Epithelial cell of proximal tubule (primary cell): Measurements from ENCODE around the gene SCAP. TPM values are rescaled to one million over a fixed set of nuclear protein-coding genes. Genes with fewer than 3 reads are reported as not detected.

Source experiments
- DNase-seq: peaks from one replicate; pipeline ENCODE4 v3.0.0-alpha.2; 2011; ENCODE audit warnings: low read depth
- H3K4me3 ChIP-seq: 2 replicates; pipeline ENCODE4 v1.5.1; 2011; ENCODE audit warnings: low read depth, mild to moderate bottlenecking, low read length
- CTCF ChIP-seq: conservative IDR thresholded peaks from 2 replicates; pipeline ENCODE4 v1.5.1; 2012; ENCODE audit warnings: low read depth, mild to moderate bottlenecking, low read length
- total RNA-seq: library from RNA; depleted of rRNA; stranded (reverse); fragments of >200 nt; gene quantifications from 2 replicates; pipeline ENCODE4 v1.2.3, GENCODE V29; 2015

The SCAP gene
- total RNA-seq, 1 donor from 2014 or later, result 52.8 TPM

DNA sequence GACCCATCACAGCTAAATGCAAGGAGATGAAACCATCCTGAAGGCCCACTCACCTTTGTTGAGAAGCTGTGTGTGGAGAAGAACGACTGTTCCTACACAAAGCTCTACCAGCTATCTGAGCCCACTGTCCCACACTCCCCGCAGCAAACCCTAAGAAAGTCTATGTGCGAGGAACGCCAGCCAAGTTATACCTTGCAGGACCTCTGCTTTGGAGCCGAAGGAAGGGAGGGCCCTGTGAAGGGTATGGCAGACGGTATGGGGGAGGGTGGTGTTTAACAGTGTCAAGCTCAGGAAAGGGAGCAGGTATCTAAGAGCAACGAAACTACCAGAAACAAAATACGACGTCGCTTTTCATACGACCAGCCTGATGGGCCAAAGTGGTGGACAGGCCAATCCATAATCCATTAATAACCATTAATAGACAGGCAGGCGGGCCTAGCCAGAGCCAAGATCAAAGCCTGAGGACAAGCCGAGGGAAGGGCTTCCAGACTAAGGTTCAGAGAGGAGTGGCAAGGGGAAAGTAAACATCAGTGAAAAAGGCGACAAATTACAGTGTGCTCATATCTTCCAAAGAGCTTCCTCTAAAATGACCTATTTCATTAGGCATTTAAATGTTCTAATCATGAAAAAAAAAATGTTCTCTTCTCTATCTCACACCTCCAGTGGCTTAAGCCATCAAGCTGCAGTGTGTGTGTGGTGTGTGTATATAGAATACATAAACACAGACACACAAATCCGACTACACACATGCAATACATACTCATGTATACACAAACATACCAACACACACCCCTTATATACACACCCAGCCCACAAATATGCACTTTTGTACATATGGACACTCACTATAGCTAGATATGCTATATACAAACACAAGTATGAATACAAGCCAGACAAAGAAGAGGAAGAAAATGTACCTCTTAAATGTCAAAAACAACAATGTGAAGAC is 51.0 kb downstream of the SCAP start:
- no peak for DNase-seq
- no peak for TF ChIP-seq CTCF
- no peak overlapping the region for H3K4me3 ChIP-seq

DNA sequence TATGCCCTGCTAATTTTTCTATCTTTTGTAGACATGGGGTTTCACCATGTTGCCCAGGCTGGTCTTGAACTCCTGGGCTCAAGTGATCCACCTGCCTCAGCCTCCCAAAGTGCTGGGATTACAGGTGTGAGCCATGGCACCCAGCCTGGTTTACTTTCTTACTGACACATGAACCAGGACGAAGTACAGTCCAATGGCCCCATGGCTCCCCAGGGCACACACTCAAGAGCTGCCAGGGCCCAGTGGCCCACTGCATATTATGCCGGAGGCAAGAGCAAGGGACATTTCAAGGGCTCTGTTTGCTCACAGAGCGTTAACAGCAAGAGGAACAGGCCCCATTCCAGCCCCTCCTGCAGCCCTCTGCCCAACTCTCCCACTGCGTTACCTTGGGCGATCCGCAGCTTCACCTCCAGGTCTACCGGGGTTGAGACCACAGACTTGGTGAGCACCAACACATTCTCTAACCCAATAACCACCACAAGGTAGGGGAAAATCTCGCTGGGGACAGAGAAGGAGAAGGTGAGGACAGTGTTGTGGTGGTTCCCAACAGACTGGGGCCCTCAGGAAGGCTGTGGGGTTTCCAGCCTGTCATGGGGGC is 52.1 kb downstream of the SCAP start:
- DNase-seq, result no peak
- no peak for TF ChIP-seq CTCF
- no peak overlapping the region for H3K4me3 ChIP-seq

DNA sequence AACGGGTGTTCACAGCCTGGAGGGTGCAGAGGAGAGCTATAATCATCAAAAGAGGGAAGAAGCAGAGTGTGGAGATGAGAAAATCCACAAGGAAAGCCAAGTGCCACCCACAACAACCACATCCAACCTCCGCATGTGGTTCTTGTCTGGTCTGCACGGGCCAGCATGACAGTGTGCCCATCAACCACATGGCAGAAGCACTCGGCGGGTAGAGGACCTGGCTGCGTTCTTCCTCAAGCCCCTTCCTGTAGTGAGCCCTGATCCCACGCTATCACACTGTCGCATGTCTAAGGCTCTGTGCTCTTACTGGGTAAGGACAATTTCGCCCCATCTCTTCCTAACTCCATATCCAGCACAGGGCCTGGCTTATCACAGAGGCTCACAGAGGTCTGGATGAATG is 53.0 kb downstream of the SCAP start:
- no peak for TF ChIP-seq CTCF
- H3K4me3 ChIP-seq, result no peak overlapping the region
- DNase-seq, result no peak

DNA sequence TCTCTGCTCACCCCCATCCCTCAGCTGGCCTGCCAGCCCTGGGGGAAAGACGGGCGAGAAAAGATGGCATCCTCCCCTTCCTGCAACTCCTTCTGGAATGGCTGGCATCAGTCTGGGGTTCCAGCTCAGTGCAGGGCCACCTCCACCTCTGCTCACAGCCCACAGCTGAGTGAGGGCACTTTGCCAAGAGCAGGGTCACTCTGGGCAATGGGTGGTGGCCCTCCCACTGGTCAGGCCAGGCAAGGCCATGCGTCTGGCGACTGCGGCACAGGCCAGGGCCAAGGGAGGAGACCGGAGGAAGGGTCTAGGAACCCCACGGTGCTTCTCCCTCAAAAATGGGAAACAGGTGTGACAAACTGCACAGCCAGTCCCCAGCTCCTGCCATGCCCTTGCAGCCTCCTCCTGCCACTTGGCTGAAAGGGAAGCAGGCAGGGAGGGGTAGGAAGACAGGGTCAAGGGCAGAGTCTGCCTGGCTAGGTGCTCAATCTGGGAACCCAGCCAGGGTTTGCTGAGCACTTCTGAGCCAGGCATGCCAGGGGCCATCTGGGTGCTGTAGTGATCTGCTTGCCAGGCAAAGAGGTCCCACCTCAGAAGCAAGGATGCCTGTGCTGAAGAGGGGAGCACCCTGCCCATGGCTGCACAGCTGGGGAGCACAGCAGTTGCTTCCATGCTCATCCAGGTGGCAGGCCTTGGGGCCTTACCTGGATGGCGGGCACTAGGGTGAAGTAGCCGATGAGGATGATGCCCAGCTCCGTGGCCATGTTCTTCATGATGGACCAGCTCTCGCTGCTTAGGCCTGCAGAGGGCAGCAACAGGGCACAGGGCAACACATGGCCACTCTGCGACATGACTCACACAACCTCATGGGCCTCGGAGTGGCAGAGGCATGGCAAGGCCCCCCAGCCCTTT is 53.7 kb downstream of the SCAP start:
- DNase-seq, result no peak
- H3K4me3 ChIP-seq, result no peak overlapping the region
- peak; percentile 52 for TF ChIP-seq CTCF

DNA sequence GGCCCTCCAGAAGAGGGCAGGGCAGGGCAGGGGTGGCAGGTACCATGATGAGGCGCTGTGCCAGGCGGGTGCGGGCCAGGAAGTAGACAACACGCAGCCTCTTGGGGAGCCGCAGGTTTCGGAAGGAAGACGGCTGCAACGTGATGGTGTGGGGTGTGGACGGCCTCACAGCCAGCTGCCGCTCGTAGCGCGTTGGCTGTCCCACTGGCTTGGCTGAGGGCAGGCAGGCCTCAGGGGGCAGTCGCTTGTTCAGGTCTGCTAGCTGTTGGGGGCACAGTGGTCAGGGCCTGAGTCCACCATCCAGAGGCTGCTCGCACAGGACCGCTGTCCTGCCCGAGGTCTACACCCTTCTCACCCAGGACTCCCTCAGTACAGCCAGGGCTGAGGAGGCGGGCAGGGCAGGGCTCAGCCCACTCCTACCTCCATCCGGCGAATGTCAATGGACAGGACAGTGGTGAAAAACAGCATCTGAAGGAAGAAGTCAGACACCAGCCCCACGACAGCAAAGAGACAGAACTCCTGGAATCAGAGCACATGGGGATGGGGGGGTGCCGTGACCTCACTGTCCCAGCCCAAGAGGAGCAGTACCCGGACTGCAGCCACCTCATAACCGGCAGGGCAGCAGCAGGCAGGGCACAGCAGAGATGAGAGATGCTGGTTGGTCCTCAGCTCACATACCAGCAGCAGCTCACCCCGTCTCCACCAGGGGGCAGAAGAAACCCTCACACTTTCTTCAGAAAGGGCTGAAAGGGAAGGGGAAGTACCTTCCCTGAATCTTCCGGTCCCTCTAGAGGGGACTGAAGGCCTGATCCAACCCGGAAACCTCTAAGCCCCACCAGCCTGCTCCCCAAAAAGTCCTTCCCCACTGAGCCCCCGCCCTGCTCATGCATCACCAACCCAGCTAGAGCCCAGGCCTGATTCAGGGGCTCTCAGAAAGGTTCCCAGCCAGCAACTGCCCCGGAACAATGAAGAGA is 54.9 kb downstream of the SCAP start:
- no peak for DNase-seq
- H3K4me3 ChIP-seq, result no peak overlapping the region
- TF ChIP-seq CTCF, result peak; percentile 96

- TF ChIP-seq CTCF, result no peak
- DNase-seq, result no peak
These were observed 55.7 kb downstream of the SCAP start for GRCh38 chr3:47420044-47420430.

More at GRCh38 chr3:47420044-47420430, 55.7 kb downstream of the SCAP start:
- H3K4me3 ChIP-seq, result no peak overlapping the region
